Measurements from ENCODE around the gene BRPF3. TPM values are rescaled to one million over a fixed set of nuclear protein-coding genes. Genes with fewer than 3 reads are reported as not detected.
"Not testable (repeated sequence)": the region's sequence is repeated elsewhere in the genome, so short reads cannot be mapped to it uniquely, and the experiment has no call there.

BRPF3 gene
- total RNA-seq, 1 donor from 2014 or later, result 37.8 TPM

GRCh38 chr6:36209606-36210005 is 13.1 kb downstream of the BRPF3 start:
- TF ChIP-seq CTCF (IDR thresholded peaks at IDR 0.05), result no peak
- Histone ChIP-seq H3K36me3 (peaks cover 87% of the 10 kb centered on the region), H3K9me3 (no peaks in the 10 kb centered on the region), H3K27ac (no peak overlapping the region), H3K27me3 (no peaks in the 10 kb centered on the region), H3K4me3 (no peak overlapping the region), H3K4me1 (peaks cover under 1% of the 10 kb centered on the region)
- intact Hi-C loops (cut with DNase I), result no loop called here
- ATAC-seq (no peak), DNase-seq (no peak)

GRCh38 chr6:36210182-36210581 is 13.6 kb downstream of the BRPF3 start:
- DNase-seq (no peak), ATAC-seq (no peak)
- H3K4me1 ChIP-seq, result no peaks in the 10 kb centered on the region
- no peaks in the 10 kb centered on the region for H3K9me3 ChIP-seq
- H3K4me3 ChIP-seq, result no peak overlapping the region
- H3K27me3 ChIP-seq, result no peaks in the 10 kb centered on the region
- TF ChIP-seq CTCF (IDR thresholded peaks at IDR 0.05), result no peak
- peaks cover 87% of the 10 kb centered on the region for H3K36me3 ChIP-seq
- intact Hi-C loops (cut with DNase I), result no loop called here
- H3K27ac ChIP-seq, result no peak overlapping the region

DNA sequence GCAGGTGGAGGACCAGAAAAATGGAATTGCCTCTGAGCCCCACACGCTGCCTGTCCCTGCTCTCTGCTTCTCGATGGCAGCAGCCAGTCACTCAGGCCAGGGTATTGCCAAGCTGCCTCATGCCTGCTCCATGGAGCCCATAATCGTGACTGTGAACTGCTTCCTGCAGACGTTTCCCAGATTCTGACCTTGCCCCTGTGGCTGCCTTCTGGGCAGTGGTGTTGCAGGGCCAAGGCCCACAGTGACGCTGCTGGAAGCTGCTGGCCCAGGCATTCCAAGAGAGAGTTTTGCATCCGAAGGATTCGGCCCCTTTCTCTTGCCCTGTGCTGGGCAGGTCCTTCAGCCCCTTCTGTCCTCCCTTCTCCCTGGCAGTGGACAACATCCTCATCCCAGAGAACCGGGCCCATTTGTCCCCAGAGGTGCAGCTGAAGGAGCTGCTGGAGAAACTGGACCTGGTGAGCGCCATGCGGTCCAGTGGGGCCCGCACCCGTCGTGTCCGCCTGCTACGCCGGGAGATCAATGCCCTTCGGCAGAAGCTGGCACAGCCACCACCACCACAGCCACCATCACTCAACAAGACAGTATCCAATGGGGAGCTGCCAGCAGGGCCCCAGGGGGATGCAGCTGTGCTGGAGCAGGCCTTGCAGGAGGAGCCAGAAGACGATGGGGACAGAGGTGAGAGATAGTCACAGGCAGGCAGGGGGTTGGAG is 14.5 kb downstream of the BRPF3 start:
- H3K36me3 ChIP-seq, result peaks cover 93% of the 10 kb centered on the region
- DNase-seq (no peak), ATAC-seq (no peak)
- no peaks in the 10 kb centered on the region for H3K27me3 ChIP-seq
- intact Hi-C loops (cut with DNase I), result no loop called here
- H3K9me3 ChIP-seq, result no peaks in the 10 kb centered on the region
- TF ChIP-seq CTCF (IDR thresholded peaks at IDR 0.05), result no peak
- H3K4me3 ChIP-seq, result no peak overlapping the region
- H3K27ac ChIP-seq, result no peak overlapping the region
- H3K4me1 ChIP-seq, result no peaks in the 10 kb centered on the region

DNA sequence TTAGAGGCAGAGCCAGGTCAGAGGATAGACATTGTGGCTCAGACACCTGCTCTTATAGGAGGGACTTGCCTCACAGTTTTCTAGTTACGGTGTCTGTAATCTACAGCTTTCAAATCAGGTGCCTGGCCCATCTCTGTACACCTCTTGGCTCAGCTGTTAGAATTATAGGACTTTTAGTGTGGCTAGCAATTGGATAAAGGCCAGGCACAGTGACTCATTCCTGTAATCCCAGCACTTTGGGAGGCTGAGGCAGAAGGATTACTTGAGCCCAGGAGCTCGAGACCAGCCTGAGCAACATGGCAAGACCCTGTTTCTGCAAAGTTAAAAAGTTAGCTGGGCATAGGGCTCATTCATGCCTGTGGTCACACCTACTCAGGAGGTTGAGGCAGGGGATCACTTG is 20.0 kb downstream of the BRPF3 start:
- no peak overlapping the region for H3K4me3 ChIP-seq
- ATAC-seq (no peak), DNase-seq (no peak)
- no peak for TF ChIP-seq CTCF (IDR thresholded peaks at IDR 0.05)
- H3K4me1 ChIP-seq, result no peaks in the 10 kb centered on the region
- H3K27ac ChIP-seq, result no peak overlapping the region
- H3K36me3 ChIP-seq, result peaks cover 92% of the 10 kb centered on the region
- no peaks in the 10 kb centered on the region for H3K27me3 ChIP-seq
- no peaks in the 10 kb centered on the region for H3K9me3 ChIP-seq
- intact Hi-C loops (cut with DNase I), result no loop called here

- no peak for DNase-seq
- Histone ChIP-seq H3K27me3 (no peaks in the 10 kb centered on the region), H3K27ac (no peak overlapping the region), H3K36me3 (peaks cover 92% of the 10 kb centered on the region), H3K4me3 (no peak overlapping the region), H3K4me1 (no peaks in the 10 kb centered on the region), H3K9me3 (no peaks in the 10 kb centered on the region)
- no peak for TF ChIP-seq CTCF (IDR thresholded peaks at IDR 0.05)
- intact Hi-C loops (cut with DNase I), result no loop called here
- ATAC-seq, result no peak
Measured at GRCh38 chr6:36217188-36217587, 20.6 kb downstream of the BRPF3 start.

GRCh38 chr6:36217946-36218345 is 21.4 kb downstream of the BRPF3 start:
- H3K4me3 ChIP-seq, result no peak overlapping the region
- H3K9me3 ChIP-seq, result no peaks in the 10 kb centered on the region
- TF ChIP-seq CTCF (IDR thresholded peaks at IDR 0.05), result no peak
- H3K27me3 ChIP-seq, result no peaks in the 10 kb centered on the region
- ATAC-seq (no peak), DNase-seq (no peak)
- peaks cover 94% of the 10 kb centered on the region for H3K36me3 ChIP-seq
- H3K27ac ChIP-seq, result no peak overlapping the region
- H3K4me1 ChIP-seq, result no peaks in the 10 kb centered on the region
- intact Hi-C loops (cut with DNase I), result no loop called here

GRCh38 chr6:36218516-36218915 is 22.0 kb downstream of the BRPF3 start:
- ATAC-seq; H3K27me3 ChIP-seq; H3K4me1 ChIP-seq; H3K9me3 ChIP-seq; DNase-seq; H3K27ac ChIP-seq; H3K4me3 ChIP-seq; intact Hi-C loops (cut with DNase I): not testable (repeated sequence)
- H3K36me3 ChIP-seq, result peaks cover 94% of the 10 kb centered on the region
